ENCODE measurements around the gene IVNS1ABP.

Gene IVNS1ABP

DNA sequence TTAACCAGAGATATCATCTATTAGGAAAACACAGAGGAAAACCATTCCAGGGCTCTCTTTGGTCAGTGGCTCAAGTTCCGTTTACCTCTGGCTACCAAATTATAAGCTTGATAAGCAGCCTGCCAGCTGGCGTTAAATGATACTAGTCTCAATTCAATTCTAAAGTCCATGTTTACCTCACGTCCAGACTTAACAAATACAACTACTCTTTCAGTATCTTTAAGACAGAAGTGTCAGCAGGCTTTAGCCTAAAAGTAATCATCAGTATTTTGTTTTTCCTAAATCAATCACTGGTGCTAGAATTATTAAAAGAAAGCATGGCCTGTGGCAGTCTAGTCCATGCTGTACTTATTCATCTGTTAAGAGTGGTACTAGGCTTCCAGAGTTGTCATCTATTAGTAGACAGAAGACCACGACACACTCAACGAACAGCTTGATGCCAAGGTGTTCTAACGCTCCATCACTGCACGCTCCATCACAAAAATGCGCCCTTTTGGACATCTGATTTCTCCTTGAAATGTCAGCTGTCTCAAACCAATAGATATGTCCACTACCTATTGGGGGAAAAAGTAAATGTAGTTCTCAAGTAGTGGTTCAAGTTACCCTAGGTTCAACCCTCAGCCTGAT is 1.5 kb downstream of the IVNS1ABP start:
- Histone ChIP-seq H3K4me3 (ENCODE audit: low read depth, low read length) (peak overlapping the region; percentile 100), H3K27ac (ENCODE audit: low read depth, low read length) (peak overlapping the region; percentile 98; the same call in 1 of the 2 replicates), H3K9me3 (ENCODE audit: control insufficient read depth, insufficient read depth, low read depth, low read length) (no peaks in the 10 kb centered on the region), H3K4me1 (ENCODE audit: control insufficient read depth, insufficient read depth, low read length) (peaks cover 32% of the 10 kb centered on the region), H3K36me3 (ENCODE audit: control insufficient read depth, insufficient read depth, low read length) (peaks cover 20% of the 10 kb centered on the region), H3K9ac (ENCODE audit: low read length) (peak overlapping the region; percentile 99), H3K27me3 (ENCODE audit: control insufficient read depth, insufficient read depth, low read length) (no peaks in the 10 kb centered on the region)

DNA sequence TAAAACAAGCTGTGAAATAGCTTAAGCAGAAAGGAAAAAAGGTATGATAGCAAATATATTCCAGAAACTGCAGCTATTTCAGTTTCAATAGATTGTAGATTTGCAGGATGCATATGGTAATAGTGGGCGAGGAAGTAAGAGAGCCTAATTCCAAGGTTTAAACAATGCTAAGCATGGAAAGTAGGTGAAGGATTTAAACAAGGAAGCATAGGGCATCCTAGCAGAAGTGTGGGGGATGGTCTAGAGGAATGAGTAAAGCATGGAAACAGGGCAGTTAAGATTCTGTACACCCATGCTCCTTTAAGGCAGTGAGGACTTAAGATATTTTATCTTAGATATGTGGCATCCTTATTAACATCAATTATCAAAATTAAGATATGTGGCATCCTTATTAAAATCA is 2.6 kb downstream of the IVNS1ABP start:
- H3K27ac ChIP-seq (ENCODE audit: low read depth, low read length) = no peak overlapping the region
- H3K9ac ChIP-seq (ENCODE audit: low read length) = peak overlapping the region; percentile 99
- H3K9me3 ChIP-seq (ENCODE audit: control insufficient read depth, insufficient read depth, low read depth, low read length) = no peaks in the 10 kb centered on the region
- H3K4me1 ChIP-seq (ENCODE audit: control insufficient read depth, insufficient read depth, low read length) = peaks cover 32% of the 10 kb centered on the region
- no peaks in the 10 kb centered on the region for H3K27me3 ChIP-seq (ENCODE audit: control insufficient read depth, insufficient read depth, low read length)
- H3K4me3 ChIP-seq (ENCODE audit: low read depth, low read length) = peak overlapping the region; percentile 100
- peaks cover 31% of the 10 kb centered on the region for H3K36me3 ChIP-seq (ENCODE audit: control insufficient read depth, insufficient read depth, low read length)

DNA sequence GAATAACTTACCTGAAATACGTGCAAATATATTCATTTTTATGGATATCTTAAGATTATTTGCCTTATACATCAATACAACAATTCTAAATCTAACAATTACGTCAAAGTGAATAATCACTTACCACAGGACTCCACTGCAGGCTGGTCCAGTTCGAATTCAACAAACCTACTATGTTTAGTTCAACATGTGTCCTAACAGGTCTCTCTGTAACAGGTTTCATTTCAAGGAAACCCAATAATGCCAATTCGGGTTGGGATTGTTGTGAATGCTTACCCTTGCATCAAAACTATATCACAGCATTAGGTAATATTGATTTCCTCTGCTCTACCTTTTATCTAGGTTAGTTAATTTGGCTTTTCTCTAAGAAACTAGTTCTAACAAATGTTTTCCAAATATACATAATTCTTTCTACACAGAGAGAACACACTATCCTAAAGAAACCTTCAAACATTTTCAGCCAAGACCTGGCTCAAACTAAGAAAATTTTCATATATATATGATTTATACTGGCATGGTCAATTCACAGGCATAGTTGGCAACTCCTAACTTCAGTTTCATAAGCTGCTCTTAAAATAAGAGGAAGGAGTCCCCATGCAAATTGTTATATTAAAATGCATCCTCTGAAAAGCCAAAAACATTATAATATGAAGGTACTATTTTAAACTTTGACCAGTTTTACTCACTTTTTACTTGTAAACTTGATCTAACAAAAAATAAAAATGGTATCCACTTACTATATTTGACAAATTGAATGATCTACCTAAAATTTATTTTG is 4.5 kb downstream of the IVNS1ABP start:
- H3K9me3 ChIP-seq (ENCODE audit: control insufficient read depth, insufficient read depth, low read depth, low read length) = no peaks in the 10 kb centered on the region
- H3K27me3 ChIP-seq (ENCODE audit: control insufficient read depth, insufficient read depth, low read length) = no peaks in the 10 kb centered on the region
- H3K4me3 ChIP-seq (ENCODE audit: low read depth, low read length) = peak overlapping the region; percentile 100; the same call in 1 of the 2 replicates
- H3K4me1 ChIP-seq (ENCODE audit: control insufficient read depth, insufficient read depth, low read length) = peaks cover 26% of the 10 kb centered on the region
- peaks cover 49% of the 10 kb centered on the region for H3K36me3 ChIP-seq (ENCODE audit: control insufficient read depth, insufficient read depth, low read length)
- H3K27ac ChIP-seq (ENCODE audit: low read depth, low read length) = peak overlapping the region; percentile 55; the same call in 1 of the 2 replicates
- H3K9ac ChIP-seq (ENCODE audit: low read length) = no peak overlapping the region

DNA sequence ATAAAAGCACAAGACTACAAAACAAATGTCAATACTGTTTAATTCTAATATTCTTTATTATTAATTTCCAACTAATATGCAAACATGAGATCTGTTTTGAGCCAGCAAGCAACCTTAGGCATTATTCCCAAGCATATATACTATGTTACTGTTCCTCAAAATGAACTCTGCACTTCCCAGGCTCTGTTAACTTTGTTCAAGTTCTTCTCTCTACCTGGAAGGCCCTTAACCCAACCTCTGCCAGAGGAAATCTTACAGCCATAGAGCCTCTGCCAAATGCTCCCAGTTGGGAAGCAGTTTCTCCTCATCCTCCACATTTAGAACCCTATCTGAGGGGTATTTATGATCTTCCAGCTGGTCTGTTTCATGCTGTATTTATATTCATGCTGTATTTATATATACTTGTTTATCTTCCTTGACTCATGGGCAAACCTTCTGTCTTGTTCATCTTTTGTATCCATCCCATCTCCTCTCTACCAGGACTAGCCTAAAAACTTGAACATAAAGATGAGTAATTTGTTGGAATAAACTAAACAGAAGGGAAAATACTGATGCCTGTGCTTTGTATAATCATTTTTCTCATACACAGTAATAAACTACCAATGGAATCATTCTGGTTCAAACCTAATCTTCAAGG is 5.3 kb downstream of the IVNS1ABP start:
- no peak overlapping the region for H3K27ac ChIP-seq (ENCODE audit: low read depth, low read length)
- H3K36me3 ChIP-seq (ENCODE audit: control insufficient read depth, insufficient read depth, low read length) = peaks cover 58% of the 10 kb centered on the region

DNA sequence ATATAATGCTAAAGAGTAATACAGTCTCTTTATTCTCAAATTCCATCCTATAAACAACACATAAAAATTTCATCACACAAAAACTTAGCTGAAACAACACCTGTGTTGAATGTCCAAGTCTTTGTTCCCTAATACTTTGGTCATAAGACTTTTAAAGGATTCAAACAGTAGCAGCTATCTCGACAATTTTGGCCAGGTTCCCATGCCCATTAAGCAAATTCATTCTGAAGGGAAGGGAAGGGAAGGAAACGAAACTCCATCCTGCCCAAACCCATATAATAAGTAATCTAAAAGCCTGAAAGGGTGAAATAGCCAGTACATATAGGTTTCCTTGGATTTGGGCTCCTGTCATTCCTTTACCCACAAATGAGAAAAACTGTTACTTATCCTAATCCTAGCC is 7.5 kb downstream of the IVNS1ABP start:
- Histone ChIP-seq H3K9ac (ENCODE audit: low read length) (no peak overlapping the region), H3K36me3 (ENCODE audit: control insufficient read depth, insufficient read depth, low read length) (peaks cover 79% of the 10 kb centered on the region), H3K4me3 (ENCODE audit: low read depth, low read length) (no peak overlapping the region), H3K4me1 (ENCODE audit: control insufficient read depth, insufficient read depth, low read length) (peaks cover 25% of the 10 kb centered on the region), H3K9me3 (ENCODE audit: control insufficient read depth, insufficient read depth, low read depth, low read length) (no peaks in the 10 kb centered on the region), H3K27me3 (ENCODE audit: control insufficient read depth, insufficient read depth, low read length) (no peaks in the 10 kb centered on the region), H3K27ac (ENCODE audit: low read depth, low read length) (no peak overlapping the region)

More for the DNA sequence above, 5.3 kb downstream of the IVNS1ABP start:
- Histone ChIP-seq H3K4me1 (ENCODE audit: control insufficient read depth, insufficient read depth, low read length) (peaks cover 25% of the 10 kb centered on the region), H3K4me3 (ENCODE audit: low read depth, low read length) (peak overlapping the region; percentile 28; the same call in 1 of the 2 replicates), H3K9ac (ENCODE audit: low read length) (no peak overlapping the region), H3K9me3 (ENCODE audit: control insufficient read depth, insufficient read depth, low read depth, low read length) (no peaks in the 10 kb centered on the region), H3K27me3 (ENCODE audit: control insufficient read depth, insufficient read depth, low read length) (no peaks in the 10 kb centered on the region)

DNA sequence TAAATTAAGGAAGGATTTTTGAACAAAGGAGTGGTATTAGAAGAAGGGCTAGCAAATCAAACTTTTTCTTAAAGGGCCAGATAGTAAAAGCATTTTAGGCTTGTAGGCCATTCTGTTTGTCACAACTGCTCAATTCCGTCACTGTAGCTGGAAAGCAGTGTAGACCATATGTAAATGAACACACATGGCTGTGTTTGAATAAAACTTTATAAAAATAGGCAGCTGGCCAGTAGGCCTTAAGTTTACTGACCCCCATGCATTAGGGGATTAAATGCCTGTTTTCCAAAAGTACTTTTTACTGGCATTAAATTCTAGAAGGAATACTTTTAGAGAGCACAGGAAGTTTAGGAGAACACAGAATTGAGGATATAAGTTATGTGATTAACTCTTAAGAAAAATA is 8.9 kb downstream of the IVNS1ABP start:
- no peaks in the 10 kb centered on the region for H3K9me3 ChIP-seq (ENCODE audit: control insufficient read depth, insufficient read depth, low read depth, low read length)
- no peak overlapping the region for H3K27ac ChIP-seq (ENCODE audit: low read depth, low read length)
- H3K9ac ChIP-seq (ENCODE audit: low read length) = no peak overlapping the region
- H3K27me3 ChIP-seq (ENCODE audit: control insufficient read depth, insufficient read depth, low read length) = no peaks in the 10 kb centered on the region
- peaks cover 12% of the 10 kb centered on the region for H3K4me1 ChIP-seq (ENCODE audit: control insufficient read depth, insufficient read depth, low read length)
- H3K36me3 ChIP-seq (ENCODE audit: control insufficient read depth, insufficient read depth, low read length) = peaks cover 93% of the 10 kb centered on the region
- no peak overlapping the region for H3K4me3 ChIP-seq (ENCODE audit: low read depth, low read length)

DNA sequence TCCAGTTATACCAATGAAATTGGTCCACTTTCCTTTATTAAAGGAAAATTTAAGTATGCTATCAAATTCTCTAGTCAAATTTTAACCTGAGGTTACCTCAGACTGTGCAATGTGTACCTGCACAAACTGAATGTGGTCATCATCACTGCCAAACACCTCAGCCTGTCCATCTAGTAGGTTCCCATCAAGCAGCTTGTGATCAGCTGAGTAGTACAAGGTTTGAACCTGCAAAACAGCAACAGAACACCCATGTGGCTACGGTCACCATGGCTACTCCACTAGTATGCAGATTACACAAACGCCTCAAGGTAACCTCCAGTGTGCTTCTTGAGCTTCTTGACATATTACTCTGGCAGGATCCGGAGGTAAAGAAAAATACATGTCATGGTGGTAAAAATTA is 11.6 kb downstream of the IVNS1ABP start:
- Histone ChIP-seq H3K4me1 (ENCODE audit: control insufficient read depth, insufficient read depth, low read length) (no peaks in the 10 kb centered on the region), H3K36me3 (ENCODE audit: control insufficient read depth, insufficient read depth, low read length) (peaks cover 99% of the 10 kb centered on the region), H3K9ac (ENCODE audit: low read length) (no peak overlapping the region), H3K27me3 (ENCODE audit: control insufficient read depth, insufficient read depth, low read length) (no peaks in the 10 kb centered on the region), H3K9me3 (ENCODE audit: control insufficient read depth, insufficient read depth, low read depth, low read length) (no peaks in the 10 kb centered on the region), H3K4me3 (ENCODE audit: low read depth, low read length) (no peak overlapping the region), H3K27ac (ENCODE audit: low read depth, low read length) (no peak overlapping the region)

DNA sequence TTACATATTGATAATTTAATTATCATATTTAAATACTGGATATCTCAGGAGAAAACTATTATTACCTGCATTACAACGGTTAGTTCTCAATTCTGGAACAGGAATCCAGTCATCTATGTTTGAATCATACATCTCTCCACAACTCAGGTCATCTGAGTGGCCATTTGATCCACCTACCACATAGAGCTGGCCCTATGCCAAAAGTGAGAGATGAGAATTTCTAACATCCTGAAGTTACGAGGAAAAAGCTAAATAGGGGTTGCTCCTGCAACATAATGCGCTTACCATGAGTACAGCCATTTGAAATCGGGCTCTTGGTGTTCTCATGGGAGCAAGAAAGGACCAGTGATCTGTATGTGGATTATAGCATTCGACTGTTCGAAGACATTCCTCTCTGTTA is 16.9 kb downstream of the IVNS1ABP start:
- Histone ChIP-seq H3K9ac (ENCODE audit: low read length) (no peak overlapping the region), H3K36me3 (ENCODE audit: control insufficient read depth, insufficient read depth, low read length) (peaks cover 99% of the 10 kb centered on the region), H3K4me1 (ENCODE audit: control insufficient read depth, insufficient read depth, low read length) (no peaks in the 10 kb centered on the region)

DNA sequence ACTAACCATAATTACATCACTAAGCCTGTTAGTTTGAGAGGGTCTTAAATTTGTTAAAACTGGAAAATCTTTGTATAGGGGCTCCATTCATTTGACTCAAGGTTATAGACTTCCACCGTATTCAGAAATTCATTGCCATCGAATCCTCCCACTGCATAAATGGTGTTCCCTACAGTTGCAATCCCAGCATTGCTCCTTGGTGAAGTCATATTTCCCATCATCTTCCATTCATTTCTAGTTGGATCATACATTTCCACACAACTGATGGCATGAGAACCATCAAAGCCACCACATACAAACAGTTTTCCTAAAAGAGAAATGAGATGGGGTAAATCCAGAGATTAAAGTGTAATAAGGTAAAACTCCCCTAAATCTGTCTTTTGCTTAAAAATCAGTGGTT is 19.1 kb downstream of the IVNS1ABP start:
- H3K4me3 ChIP-seq (ENCODE audit: low read depth, low read length) = no peak overlapping the region
- H3K36me3 ChIP-seq (ENCODE audit: control insufficient read depth, insufficient read depth, low read length) = peaks cover 91% of the 10 kb centered on the region
- no peak overlapping the region for H3K9ac ChIP-seq (ENCODE audit: low read length)
- no peak overlapping the region for H3K27ac ChIP-seq (ENCODE audit: low read depth, low read length)
- no peaks in the 10 kb centered on the region for H3K9me3 ChIP-seq (ENCODE audit: control insufficient read depth, insufficient read depth, low read depth, low read length)
- H3K27me3 ChIP-seq (ENCODE audit: control insufficient read depth, insufficient read depth, low read length) = no peaks in the 10 kb centered on the region
- H3K4me1 ChIP-seq (ENCODE audit: control insufficient read depth, insufficient read depth, low read length) = no peaks in the 10 kb centered on the region

More for the DNA sequence above, 16.9 kb downstream of the IVNS1ABP start:
- H3K9me3 ChIP-seq (ENCODE audit: control insufficient read depth, insufficient read depth, low read depth, low read length) = no peaks in the 10 kb centered on the region
- no peak overlapping the region for H3K27ac ChIP-seq (ENCODE audit: low read depth, low read length)
- no peak overlapping the region for H3K4me3 ChIP-seq (ENCODE audit: low read depth, low read length)
- H3K27me3 ChIP-seq (ENCODE audit: control insufficient read depth, insufficient read depth, low read length) = no peaks in the 10 kb centered on the region

DNA sequence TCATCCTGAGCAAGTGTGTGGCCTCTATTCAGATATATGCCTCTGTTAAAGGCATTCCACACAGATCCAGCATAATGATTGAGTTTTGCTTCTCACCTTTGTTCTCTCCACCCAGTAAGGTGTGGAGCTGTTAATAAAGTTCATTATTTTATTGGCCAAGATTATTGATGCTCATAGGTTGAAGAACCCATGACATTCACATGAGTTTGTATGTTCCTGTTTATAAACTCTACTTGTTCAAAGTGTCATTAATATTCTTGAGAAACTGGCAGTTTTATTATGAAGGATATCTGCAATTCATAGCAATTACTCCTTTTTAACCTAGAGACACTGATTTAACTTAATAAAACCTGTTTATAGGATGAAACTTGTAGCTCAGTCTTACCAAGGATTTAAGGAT is 22.0 kb downstream of the IVNS1ABP start:
- Histone ChIP-seq H3K36me3 (ENCODE audit: control insufficient read depth, insufficient read depth, low read length) (peaks cover 62% of the 10 kb centered on the region), H3K27me3 (ENCODE audit: control insufficient read depth, insufficient read depth, low read length) (no peaks in the 10 kb centered on the region), H3K9me3 (ENCODE audit: control insufficient read depth, insufficient read depth, low read depth, low read length) (no peaks in the 10 kb centered on the region), H3K4me1 (ENCODE audit: control insufficient read depth, insufficient read depth, low read length) (no peaks in the 10 kb centered on the region), H3K9ac (ENCODE audit: low read length) (no peak overlapping the region), H3K27ac (ENCODE audit: low read depth, low read length) (no peak overlapping the region), H3K4me3 (ENCODE audit: low read depth, low read length) (no peak overlapping the region)

DNA sequence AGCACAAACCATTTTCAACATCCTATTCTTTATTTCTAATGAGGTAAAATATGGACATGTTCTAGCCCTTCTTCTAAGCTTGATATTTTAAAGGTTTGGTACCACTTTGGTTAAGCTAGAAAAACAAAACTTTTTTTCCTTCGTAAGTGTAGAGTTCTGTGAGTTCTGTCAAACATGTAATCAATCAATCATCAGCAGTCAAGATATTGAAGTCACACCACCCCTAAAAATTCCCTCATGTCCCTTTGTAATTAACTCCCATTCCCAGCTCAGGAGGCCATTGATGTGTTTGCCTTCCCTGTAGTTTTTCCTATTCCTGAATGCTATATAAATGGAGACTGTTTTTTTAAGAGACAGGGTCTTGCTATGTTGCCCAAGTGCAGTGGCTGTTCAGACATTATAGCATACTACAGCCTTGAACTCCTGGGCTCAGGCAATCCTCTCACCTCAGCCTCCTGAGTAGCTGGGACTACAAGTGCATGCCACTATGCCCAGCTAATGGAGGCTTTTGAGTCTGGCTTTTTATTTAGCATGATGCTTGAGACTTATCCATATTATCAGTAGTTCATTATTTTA is 23.0 kb downstream of the IVNS1ABP start:
- no peak overlapping the region for H3K9ac ChIP-seq (ENCODE audit: low read length)
- no peak overlapping the region for H3K4me3 ChIP-seq (ENCODE audit: low read depth, low read length)
- no peaks in the 10 kb centered on the region for H3K4me1 ChIP-seq (ENCODE audit: control insufficient read depth, insufficient read depth, low read length)
- H3K36me3 ChIP-seq (ENCODE audit: control insufficient read depth, insufficient read depth, low read length) = peaks cover 52% of the 10 kb centered on the region
- H3K27me3 ChIP-seq (ENCODE audit: control insufficient read depth, insufficient read depth, low read length) = no peaks in the 10 kb centered on the region
- H3K9me3 ChIP-seq (ENCODE audit: control insufficient read depth, insufficient read depth, low read depth, low read length) = no peaks in the 10 kb centered on the region
- no peak overlapping the region for H3K27ac ChIP-seq (ENCODE audit: low read depth, low read length)

All from HUES6 (cell line).